ENCODE measurements around the gene HINT2. TPM values are rescaled to one million over a fixed set of nuclear protein-coding genes. Genes with fewer than 3 reads are reported as not detected.

HINT2 gene
- total and polyA plus RNA-seq, 2 donors (not counting 1 experiment from before 2014, with no cell fraction given) = 31.9 to 33.6 TPM

GRCh38 chr9:35790385-35791296, 24.2 kb downstream of the HINT2 start:
- H3K27ac Mint-ChIP-seq = peak overlapping the region; percentile 26
- Histone ChIP-seq H2AFZ (ENCODE audit: insufficient read depth, low read depth, low read length, poor library complexity, severe bottlenecking) (no peak overlapping the region), H3K4me1 (ENCODE audit: control insufficient read depth in 2 of 2, insufficient read depth in 2 of 2, low read length in 2 of 2) (peaks cover 5% of the 10 kb centered on the region in 2 donors), H3K27ac (ENCODE audit: low read length in 2 of 2) (no peak overlapping the region), H3K27me3 (replicated peaks in 1 of 4; ENCODE audit: control extremely low read depth in 1 of 4, control insufficient read depth in 3 of 4, insufficient read depth in 4 of 4, low read length in 3 of 4) (peaks cover 0 to 6% (median 3%) of the 10 kb centered on the region in 4 experiments), H3K79me2 (ENCODE audit: control insufficient read depth, insufficient read depth, low read length) (peaks cover 8% of the 10 kb centered on the region), H4K20me1 (ENCODE audit: control insufficient read depth, insufficient read depth, low read length, poor library complexity, severe bottlenecking) (peaks cover 9% of the 10 kb centered on the region), H3K4me2 (replicated peaks; ENCODE audit: low read depth, low read length, poor library complexity, severe bottlenecking) (no peak overlapping the region), H3K9ac (ENCODE audit: low read length) (no peak overlapping the region), H3K4me3 (ENCODE audit: control extremely low read depth in 1 of 5, extremely low read depth in 1 of 5, insufficient read depth in 1 of 5, low read depth in 2 of 5, low read length in 4 of 5) (no peak overlapping the region), H3K36me3 (replicated peaks in 1 of 2; ENCODE audit: control extremely low read depth in 1 of 2, control insufficient read depth in 1 of 2, extremely low read depth in 1 of 2, insufficient read depth in 2 of 2, low read length in 1 of 2) (peaks cover 0 to 5% of the 10 kb centered on the region in 2 experiments), H3K9me3 (ENCODE audit: control extremely low read depth in 1 of 3, control insufficient read depth in 2 of 3, insufficient read depth in 1 of 3, low read length in 2 of 3) (no peaks in the 10 kb centered on the region)
- WGBS (ENCODE audit: insufficient coverage) = 80% methylated on average over 28 of the region's 37 CpGs
- TF ChIP-seq CTCF (IDR thresholded peaks at IDR 0.05) (peak; percentile 93), EZH2 (IDR thresholded peaks at IDR 0.05; ENCODE audit: borderline replicate concordance, insufficient read depth, low read depth, low read length, poor library complexity, severe bottlenecking) (no peak)
- intact Hi-C loops (cut with micrococcal nuclease) = loop anchor here (1.0 to 2.0 kb wide), 3 partner anchors 34 to 92 kb away; no protein-coding TSS in a partner anchor
- ChIA-PET CTCF (interaction anchor here (0.6 to 6.0 kb wide), 48 partner anchors 8 to 232 kb away, joined by 3 to 176 read pairs (median 5); partner anchors contain the start of genes CREB3, FAM221B, GBA2 and HINT2), POLR2A (interaction anchor here (1.5 kb wide), 1 partner anchor 36 kb away, joined by 3 read pairs; no protein-coding TSS in a partner anchor)
- DNase-seq (peak; percentile 79), ATAC-seq (ENCODE audit: low read depth) (peak; percentile 92)
- no peaks in the 10 kb centered on the region for H3K9me3 Mint-ChIP-seq (ENCODE audit: insufficient read depth)
- H3K4me3 Mint-ChIP-seq = peak overlapping the region; percentile 41
- peaks cover 4% of the 10 kb centered on the region for H3K27me3 Mint-ChIP-seq
- H3K4me1 Mint-ChIP-seq = peaks cover 9% of the 10 kb centered on the region

Data from B cell (primary cell).